Gastrocnemius medialis (tissue), 4 donors: Measurements from ENCODE around the gene KLHL30. TPM values are rescaled to one million over a fixed set of nuclear protein-coding genes. Genes with fewer than 3 reads are reported as not detected.

ENCODE experiments used
- ATAC-seq, 2 donors: fragments of 150-250 bp; one replicate each; pipeline ENCODE4 v1.9.1; 2016
- DNase-seq, 2 donors: peaks; one replicate each; pipeline ENCODE4 v3.0.0-alpha.2; 2019
- H3K27ac ChIP-seq, 4 donors: fragments of 200-600 bp; sonication (generic); 1 replicate in 1 of 4; 2 replicates in 3 of 4; pipeline ENCODE4 v1.5.1; 2016 to 2018; ENCODE audit warnings: mild to moderate bottlenecking in 2 of 4, moderate library complexity in 1 of 4
- H3K27me3 ChIP-seq, 3 donors: fragments of 200-600 bp; sonication (generic) in 2 of 3; 1 replicate in 1 of 3; 2 replicates in 2 of 3; pipeline versions ENCODE4 v1.5.1 to v1.6.0; 2016 to 2019; ENCODE audit warnings: mild to moderate bottlenecking in 1 of 3, moderate library complexity in 1 of 3
- H3K36me3 ChIP-seq, 2 donors: fragments of 200-600 bp; sonication (generic) in 1 of 2; one replicate each; pipeline ENCODE4 v1.5.1; 2017 to 2018
- H3K4me1 ChIP-seq, 2 donors: fragments of 200-600 bp; sonication (generic) in 1 of 2; one replicate each; pipeline ENCODE4 v1.5.1; 2016 to 2017; ENCODE audit warnings: mild to moderate bottlenecking in 2 of 2
- H3K4me3 ChIP-seq, 4 donors: fragments of 200-600 bp; sonication (generic) in 3 of 4; 1 replicate in 1 of 4; 2 replicates in 3 of 4; pipeline ENCODE4 v1.5.1; 2016 to 2019; ENCODE audit warnings: mild to moderate bottlenecking in 2 of 4
- H3K9me3 ChIP-seq, 3 donors: fragments of 200-600 bp; sonication (generic) in 2 of 3; 1 replicate in 1 of 3; 2 replicates in 2 of 3; pipeline ENCODE4 v1.5.1; 2016 to 2019
- POLR2A ChIP-seq, 2 donors: fragments of 450-650 bp; IDR thresholded peaks; one replicate each; pipeline ENCODE4 v1.6.1; 2017; ENCODE audit warnings: antibody characterized with exemption in 2 of 2, mild to moderate bottlenecking in 2 of 2, moderate library complexity in 2 of 2
- in situ Hi-C, 4 donors: fragments of 200-750 bp; cut with MboI; loops; one replicate each; pipeline versions ENCODE4 v1.15.0 to v1.8.0; 2017; ENCODE audit warnings: low sequenced_read_pairs in 4 of 4
- intact Hi-C: fragments of 100-400 bp; cut with DNase I; formaldehyde crosslinking; loops from one replicate; pipeline ENCODE4 v1.15.1; 2023; ENCODE audit warnings: low total_unique reads
- total RNA-seq, 4 donors: library from RNA; depleted of rRNA; stranded (reverse); fragments of >200 nt; gene quantifications; one replicate each; pipeline versions ENCODE4 v1.1.0 to v1.2.3, GENCODE V29; 2016
- TF ChIP-seq, protein P1 (sequence below), 5 experiments: fragments of 450-650 bp in 3 of 5; fragments of 200-600 bp in 2 of 5; sonication (generic) in 2 of 5; IDR thresholded peaks in 4 of 5; conservative IDR thresholded peaks in 1 of 5; 1 replicate in 4 of 5; 2 replicates in 1 of 5; pipeline ENCODE4 v1.5.1; 2016 to 2019; ENCODE audit warnings: antibody characterized with exemption in 5 of 5, mild to moderate bottlenecking in 3 of 5, moderate library complexity in 3 of 5

The KLHL30 gene
- total RNA-seq, 4 donors from 2014 or later: 37.9 to 224 (median 142) TPM

DNA sequence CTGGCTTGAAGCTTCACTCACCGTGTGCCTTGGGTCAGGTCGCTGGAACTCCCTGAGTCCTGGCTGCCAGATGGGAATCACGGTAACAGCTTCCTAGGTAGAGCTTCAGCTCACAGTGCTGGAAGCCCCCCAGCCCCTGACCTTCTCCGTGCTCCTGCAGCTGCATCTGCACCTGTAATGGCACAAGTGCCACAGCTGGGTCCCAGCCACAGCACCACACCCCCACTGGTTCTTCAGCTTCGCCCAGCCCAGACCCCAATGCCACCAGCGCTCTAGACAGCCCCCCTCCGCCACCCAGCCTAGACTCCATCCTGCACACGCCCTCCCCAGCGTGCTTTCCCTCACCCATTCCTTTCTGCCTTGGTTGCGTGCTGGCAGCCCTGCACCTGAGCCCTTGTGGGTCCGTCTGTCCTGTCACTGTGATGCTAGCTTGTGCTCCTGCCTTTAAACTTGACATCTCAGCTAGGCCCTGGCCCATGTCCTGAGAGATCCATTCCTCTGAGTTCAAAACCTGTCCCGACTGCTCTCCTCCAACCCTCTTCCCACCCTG lies 45.9 kb upstream of the KLHL30 start:
- in situ Hi-C loops: no loop called here

DNA sequence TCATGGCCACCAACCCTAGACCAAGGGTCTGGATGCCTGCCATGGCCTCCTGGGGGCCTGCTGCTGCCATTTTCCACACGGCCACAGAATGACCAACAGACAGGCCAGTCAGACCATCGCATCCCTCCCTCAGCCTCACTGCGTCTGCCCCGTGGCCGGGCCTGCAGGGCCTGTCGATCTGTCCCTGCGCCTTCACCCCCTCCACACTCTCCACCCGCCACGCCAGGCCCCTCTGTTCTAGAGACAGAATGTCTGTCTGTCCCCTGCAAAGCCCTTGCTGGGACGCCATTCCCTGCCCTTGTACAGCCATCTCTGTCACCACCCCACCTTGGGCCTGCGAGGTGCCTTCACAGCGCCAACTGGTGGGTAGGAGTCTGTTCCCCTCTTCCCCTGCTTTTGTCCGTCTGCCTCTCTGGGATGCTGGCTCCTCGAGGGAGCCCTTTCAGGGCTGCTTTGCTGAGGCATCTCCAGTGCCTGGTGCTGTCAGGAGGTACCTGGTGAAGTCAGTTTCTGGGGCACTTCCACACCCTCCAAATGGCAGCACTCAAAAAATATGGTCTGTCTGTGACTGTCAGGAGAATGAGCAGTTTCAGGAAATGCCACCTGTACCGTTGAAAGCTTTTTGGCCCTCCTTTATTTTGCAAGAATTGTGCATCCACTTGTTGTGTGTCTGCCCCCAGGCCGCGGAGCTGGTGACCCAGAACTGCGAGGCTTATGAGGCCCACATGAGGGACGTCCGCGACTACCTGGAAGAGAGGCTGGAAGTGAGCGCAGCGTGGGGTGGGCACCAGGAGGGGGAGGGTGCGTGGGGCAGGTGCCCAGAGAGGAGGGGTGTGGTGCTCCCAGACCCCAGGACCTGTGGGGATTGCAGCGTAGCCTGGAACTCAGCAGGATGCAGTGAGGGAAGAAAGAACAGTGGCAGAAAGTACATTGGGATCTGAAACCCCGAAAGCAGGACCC lies 45.0 kb upstream of the KLHL30 start:
- no peaks in the 10 kb centered on the region for H3K36me3 ChIP-seq
- H3K27ac ChIP-seq: no peak overlapping the region
- DNase-seq: no peak
- no peak for TF ChIP-seq POLR2A (IDR thresholded peaks at IDR 0.05)
- TF ChIP-seq, protein P1, sequence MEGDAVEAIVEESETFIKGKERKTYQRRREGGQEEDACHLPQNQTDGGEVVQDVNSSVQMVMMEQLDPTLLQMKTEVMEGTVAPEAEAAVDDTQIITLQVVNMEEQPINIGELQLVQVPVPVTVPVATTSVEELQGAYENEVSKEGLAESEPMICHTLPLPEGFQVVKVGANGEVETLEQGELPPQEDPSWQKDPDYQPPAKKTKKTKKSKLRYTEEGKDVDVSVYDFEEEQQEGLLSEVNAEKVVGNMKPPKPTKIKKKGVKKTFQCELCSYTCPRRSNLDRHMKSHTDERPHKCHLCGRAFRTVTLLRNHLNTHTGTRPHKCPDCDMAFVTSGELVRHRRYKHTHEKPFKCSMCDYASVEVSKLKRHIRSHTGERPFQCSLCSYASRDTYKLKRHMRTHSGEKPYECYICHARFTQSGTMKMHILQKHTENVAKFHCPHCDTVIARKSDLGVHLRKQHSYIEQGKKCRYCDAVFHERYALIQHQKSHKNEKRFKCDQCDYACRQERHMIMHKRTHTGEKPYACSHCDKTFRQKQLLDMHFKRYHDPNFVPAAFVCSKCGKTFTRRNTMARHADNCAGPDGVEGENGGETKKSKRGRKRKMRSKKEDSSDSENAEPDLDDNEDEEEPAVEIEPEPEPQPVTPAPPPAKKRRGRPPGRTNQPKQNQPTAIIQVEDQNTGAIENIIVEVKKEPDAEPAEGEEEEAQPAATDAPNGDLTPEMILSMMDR (IDR thresholded peaks at IDR 0.05 in 4 of 5, conservative IDR thresholded peaks at IDR 0.05 in 1 of 5): no peak
- intact Hi-C loops (no loop called here), in situ Hi-C loops (no loop called here)
- H3K27me3 ChIP-seq: no peaks in the 10 kb centered on the region
- no peaks in the 10 kb centered on the region for H3K4me1 ChIP-seq
- no peak for ATAC-seq
- H3K4me3 ChIP-seq: no peak overlapping the region
- H3K9me3 ChIP-seq: no peaks in the 10 kb centered on the region

More for the DNA sequence above, 45.9 kb upstream of the KLHL30 start:
- no peaks in the 10 kb centered on the region for H3K36me3 ChIP-seq
- intact Hi-C loops: no loop called here
- no peak overlapping the region for H3K27ac ChIP-seq
- no peaks in the 10 kb centered on the region for H3K9me3 ChIP-seq
- DNase-seq (no peak), ATAC-seq (no peak)
- H3K27me3 ChIP-seq: no peaks in the 10 kb centered on the region
- no peak overlapping the region for H3K4me3 ChIP-seq
- H3K4me1 ChIP-seq: no peaks in the 10 kb centered on the region
- TF ChIP-seq, protein P1 (IDR thresholded peaks at IDR 0.05 in 4 of 5, conservative IDR thresholded peaks at IDR 0.05 in 1 of 5): no peak
- no peak for TF ChIP-seq POLR2A (IDR thresholded peaks at IDR 0.05)

DNA sequence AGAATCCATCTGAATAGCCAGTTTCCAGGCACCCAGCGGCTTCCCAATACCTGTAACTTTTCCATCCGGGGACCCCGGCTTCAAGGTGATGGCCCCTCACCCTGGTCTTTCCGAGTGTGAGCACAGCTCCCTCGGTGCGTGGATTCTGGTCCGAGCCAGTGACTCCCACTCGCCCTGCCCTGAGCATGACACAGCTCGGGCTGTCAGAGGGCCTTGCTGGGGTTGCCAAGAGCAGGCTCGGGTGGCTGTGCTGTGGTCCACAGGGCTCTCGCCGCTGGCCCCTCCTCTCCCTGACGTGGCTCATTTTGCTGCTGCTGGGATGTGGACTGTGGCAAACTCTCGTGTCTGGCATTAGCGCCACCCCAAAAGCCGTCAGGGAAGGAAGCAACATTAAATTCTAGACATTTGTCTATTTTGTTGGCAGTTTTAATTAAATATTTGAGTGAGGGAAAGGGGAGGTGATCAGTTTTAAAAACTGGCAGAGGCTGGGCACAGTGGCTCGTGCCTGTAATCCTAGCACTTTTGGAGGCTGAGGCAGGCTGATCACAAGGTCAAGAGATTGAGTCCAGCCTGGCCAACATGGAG lies 43.9 kb upstream of the KLHL30 start:
- Histone ChIP-seq H3K27ac (no peak overlapping the region), H3K9me3 (no peaks in the 10 kb centered on the region), H3K27me3 (no peaks in the 10 kb centered on the region), H3K4me1 (no peaks in the 10 kb centered on the region), H3K36me3 (no peaks in the 10 kb centered on the region), H3K4me3 (no peak overlapping the region)
- DNase-seq: no peak
- no peak for ATAC-seq
- intact Hi-C loops: no loop called here
- TF ChIP-seq, protein P1 (IDR thresholded peaks at IDR 0.05 in 4 of 5, conservative IDR thresholded peaks at IDR 0.05 in 1 of 5): no peak
- no peak for TF ChIP-seq POLR2A (IDR thresholded peaks at IDR 0.05)
- in situ Hi-C loops: no loop called here

DNA sequence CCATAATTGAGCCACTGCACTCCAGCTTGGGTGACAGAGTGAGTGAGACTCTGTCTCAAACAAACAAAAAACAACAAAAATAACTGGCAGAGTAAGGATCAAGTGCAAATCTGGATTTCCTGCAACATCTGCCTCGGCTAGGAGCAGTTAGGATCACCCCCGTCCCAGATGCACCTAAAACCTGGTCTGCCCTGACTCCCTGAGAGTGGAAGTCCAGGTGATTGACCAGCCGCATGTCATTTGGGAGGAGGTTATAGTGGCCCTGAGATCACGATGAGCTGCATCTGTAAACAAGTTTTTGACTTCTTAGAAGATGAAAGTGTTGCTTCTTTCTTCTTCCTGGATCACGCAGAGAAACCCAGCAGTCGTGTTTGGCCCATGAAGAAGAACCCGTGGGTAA lies 43.3 kb upstream of the KLHL30 start:
- in situ Hi-C loops: no loop called here

More for the DNA sequence above, 43.3 kb upstream of the KLHL30 start:
- no peak for DNase-seq
- no peak overlapping the region for H3K4me3 ChIP-seq
- no peak for ATAC-seq
- intact Hi-C loops: no loop called here
- H3K9me3 ChIP-seq: no peaks in the 10 kb centered on the region
- H3K27me3 ChIP-seq: no peaks in the 10 kb centered on the region
- no peak overlapping the region for H3K27ac ChIP-seq
- TF ChIP-seq POLR2A (IDR thresholded peaks at IDR 0.05): no peak
- TF ChIP-seq, protein P1 (IDR thresholded peaks at IDR 0.05 in 4 of 5, conservative IDR thresholded peaks at IDR 0.05 in 1 of 5): no peak
- no peaks in the 10 kb centered on the region for H3K4me1 ChIP-seq
- no peaks in the 10 kb centered on the region for H3K36me3 ChIP-seq
